Endothelial cell of umbilical vein (primary cell): ENCODE measurements around the gene MKKS. TPM values are rescaled to one million over a fixed set of nuclear protein-coding genes. Genes with fewer than 3 reads are reported as not detected.

Experiments used
- BruUV-seq: library from RNA; stranded (reverse); fragments of 400-500 nt; replicated peaks from 2 replicates; lab custom pipeline; 2021; lab: Mats Ljungman, UMichigan
- CTCF ChIA-PET: fragments of 300-600, 350-600 bp; sonication (Branson Sonifier 250); formaldehyde crosslinking; loops from one replicate; lab custom pipeline; 2021; ENCODE audit warnings: antibody characterized with exemption, inconsistent platforms; lab: Charles Lee
- POLR2A ChIA-PET: fragments of 300-600, 350-600 bp; sonication (Branson Sonifier 250); formaldehyde crosslinking; loops from one replicate; lab custom pipeline; 2021; ENCODE audit warnings: antibody characterized with exemption, inconsistent platforms; lab: Charles Lee
- DNase-seq: peaks from one replicate; pipeline ENCODE4 v3.0.0-alpha.2; 2011; ENCODE audit warnings: low read depth, low spot score
- FAIRE-seq: peaks from 2 replicates; lab custom pipeline; 2011; peaks lifted over from hg19 to GRCh38; lab: Jason Lieb, UNC
- H2AFZ ChIP-seq: 2 replicates; pipeline ENCODE4 v1.6.0; 2012; ENCODE audit warnings: low read depth, low read length, control low read depth, inconsistent platforms
- H3K27ac ChIP-seq: 2 replicates; pipeline ENCODE4 v1.5.1; 2011; ENCODE audit warnings: low read depth, mild to moderate bottlenecking, control low read depth, low read length, moderate library complexity; ENCODE audit not compliant: insufficient read depth
- H3K27me3 ChIP-seq, 2 experiments: 2 replicates each; pipeline versions ENCODE4 v1.6.0 to v1.6.1; 2011; ENCODE audit warnings: low read length in 2 of 2, mixed read lengths in 1 of 2; ENCODE audit not compliant: control insufficient read depth in 2 of 2, insufficient read depth in 2 of 2
- H3K36me3 ChIP-seq, 2 experiments: 2 replicates in 1 of 2; 3 replicates in 1 of 2; pipeline ENCODE4 v1.5.1; 2011; ENCODE audit warnings: low read length in 2 of 2, mild to moderate bottlenecking in 1 of 2, moderate library complexity in 1 of 2; ENCODE audit not compliant: control insufficient read depth in 2 of 2, insufficient read depth in 2 of 2; ENCODE audit errors: extremely low read depth in 1 of 2
- H3K4me1 ChIP-seq: 3 replicates; pipeline ENCODE4 v1.5.1; 2011; ENCODE audit warnings: mild to moderate bottlenecking, low read length; ENCODE audit not compliant: control insufficient read depth, insufficient read depth; ENCODE audit errors: extremely low read depth
- H3K4me2 ChIP-seq: 2 replicates; pipeline ENCODE4 v1.6.1; 2011; ENCODE audit warnings: low read length, control low read depth, mixed read lengths; ENCODE audit not compliant: insufficient read depth
- H3K4me3 ChIP-seq, 3 experiments: fragments of 200-600 bp in 1 of 3; sonication (generic), shearing (Covaris generic) in 1 of 3; replicated peaks in 1 of 3; 2 replicates each; pipeline ENCODE4 v1.5.1; 2011 to 2016; ENCODE audit warnings: control low read depth in 3 of 3, low read length in 3 of 3, mild to moderate bottlenecking in 2 of 3, inconsistent platforms in 1 of 3, low read depth in 1 of 3, moderate library complexity in 1 of 3; ENCODE audit not compliant: insufficient read depth in 1 of 3
- H3K79me2 ChIP-seq: 2 replicates; pipeline ENCODE4 v1.6.0; 2012; ENCODE audit warnings: low read length, inconsistent platforms; ENCODE audit not compliant: control insufficient read depth, insufficient read depth
- H3K9ac ChIP-seq: replicated peaks from 2 replicates; pipeline ENCODE3; 2011; ENCODE audit warnings: low read length, control low read depth; ENCODE audit not compliant: insufficient read depth; ENCODE audit errors: extremely low read depth
- H3K9me1 ChIP-seq: replicated peaks from 3 replicates; pipeline ENCODE4 v1.6.0; 2011; ENCODE audit warnings: mild to moderate bottlenecking, low read length; ENCODE audit not compliant: control insufficient read depth, insufficient read depth; ENCODE audit errors: extremely low read depth
- H3K9me3 ChIP-seq: replicated peaks from 2 replicates; pipeline ENCODE4 v1.5.1; 2012; ENCODE audit warnings: low read length, inconsistent platforms; ENCODE audit not compliant: control insufficient read depth, insufficient read depth
- H4K20me1 ChIP-seq: replicated peaks from 2 replicates; pipeline ENCODE3; 2011; ENCODE audit warnings: mild to moderate bottlenecking, low read length; ENCODE audit not compliant: control insufficient read depth, insufficient read depth; ENCODE audit errors: extremely low read depth
- CTCF ChIP-seq, 2 donors: IDR thresholded peaks; 1 replicate in 1 of 2; 2 replicates in 1 of 2; pipeline ENCODE4 v1.5.1; 2011; ENCODE audit warnings: low read length in 2 of 2, mild to moderate bottlenecking in 2 of 2, moderate library complexity in 2 of 2, control low read depth in 1 of 2, inconsistent platforms in 1 of 2, low read depth in 1 of 2; ENCODE audit not compliant: insufficient read depth in 1 of 2; ENCODE audit errors: extremely low read depth in 1 of 2
- EZH2 ChIP-seq: IDR thresholded peaks from 2 replicates; pipeline ENCODE4 v1.6.1; 2012; ENCODE audit warnings: borderline replicate concordance, low read depth, mild to moderate bottlenecking, moderate library complexity, low read length, inconsistent platforms; ENCODE audit not compliant: severe bottlenecking
- GATA2 ChIP-seq: IDR thresholded peaks from 2 replicates; pipeline ENCODE4 v1.7.0; 2011; ENCODE audit warnings: low read depth, mild to moderate bottlenecking, moderate library complexity, mixed read lengths, low read length; ENCODE audit not compliant: insufficient read length, insufficient read depth
- JUN ChIP-seq: IDR thresholded peaks from 2 replicates; pipeline ENCODE4 v1.6.1; 2011; ENCODE audit warnings: borderline replicate concordance, low read depth; ENCODE audit not compliant: insufficient read length, insufficient read depth
- MAX ChIP-seq: IDR thresholded peaks from 2 replicates; pipeline ENCODE4 v1.6.1; 2011; ENCODE audit not compliant: insufficient read depth, insufficient read length
- MYC ChIP-seq: IDR thresholded peaks from one replicate; pipeline ENCODE4 v1.6.1; 2011; ENCODE audit warnings: mild to moderate bottlenecking, low read depth, low read length
- POLR2A ChIP-seq: IDR thresholded peaks from 2 replicates; pipeline ENCODE4 v1.6.1; 2012; ENCODE audit warnings: low read depth, mild to moderate bottlenecking, control low read depth, low read length
- POLR2AphosphoS5 ChIP-seq: IDR thresholded peaks from 2 replicates; pipeline ENCODE4 v1.6.1; 2012; ENCODE audit warnings: low read depth, mild to moderate bottlenecking, control low read depth, low read length, moderate library complexity; ENCODE audit not compliant: insufficient read depth
- dilution Hi-C: fragments of 300-500 bp; cut with MboI; formaldehyde crosslinking; loops from one replicate; pipeline ENCODE4 v1.15.0; 2019; ENCODE audit warnings: low sequenced_read_pairs; ENCODE audit not compliant: extremely low pct_ligation_motif_present
- intact Hi-C: fragments of 100-400 bp; cut with micrococcal nuclease; formaldehyde crosslinking; loops from one replicate; pipeline ENCODE4 v1.10.0; 2022
- polyA plus RNA-seq, 4 experiments: library from polyadenylated mRNA; depleted of rRNA in 3 of 4; stranded (reverse) in 3 of 4; unstranded in 1 of 4; fragments of >200 nt; gene quantifications; 2 replicates each; pipeline versions ENCODE4 v1.2.1 to v1.2.3, GENCODE V29; 2011 to 2012; ENCODE audit warnings: missing spikeins in 1 of 4
- total RNA-seq: library from RNA; stranded (reverse); gene quantifications from 2 replicates; pipeline ENCODE4 v1.2.3, GENCODE V29; 2021

MKKS gene
- total and polyA plus RNA-seq, 2 donors (not counting 3 experiments of a cell fraction or from before 2014, with no cell fraction given), result 7.9 to 10.5 TPM

- peak overlapping the region; percentile 76 for H3K4me2 ChIP-seq
- DNase-seq (peak; percentile 89), FAIRE-seq (peak; percentile 57)
- no peaks in the 10 kb centered on the region for H3K79me2 ChIP-seq
- no peaks in the 10 kb centered on the region for H4K20me1 ChIP-seq
- dilution Hi-C loops, result no loop called here
- ChIA-PET POLR2A (interaction anchor here (0.7 kb wide), 1 partner anchor 34 kb away, joined by 3 read pairs; no protein-coding TSS in a partner anchor), CTCF (interaction anchor here (0.6 to 2.8 kb wide), 19 partner anchors 9 to 1075 kb away, joined by 3 to 40 read pairs (median 5); partner anchors contain the start of genes MKKS and SLX4IP)
- H3K9me3 ChIP-seq, result no peaks in the 10 kb centered on the region
- TF ChIP-seq JUN, result no peak
- peak; percentile 39 for TF ChIP-seq POLR2A
- TF ChIP-seq GATA2, result peak; percentile 45
- H2AFZ ChIP-seq, result peak overlapping the region; percentile 55
- peak overlapping the region; percentile 37 for H3K9ac ChIP-seq
- H3K27me3 ChIP-seq, result no peaks in the 10 kb centered on the region
- intact Hi-C loops, result loop anchor here (1.0 to 10.0 kb wide), 7 partner anchors 33 to 986 kb away; partner anchors contain the start of gene SLX4IP
- no peak overlapping the region for H3K4me3 ChIP-seq
- no peaks in the 10 kb centered on the region for H3K9me1 ChIP-seq
- H3K27ac ChIP-seq, result peak overlapping the region; percentile 58
- peaks cover 40% of the 10 kb centered on the region for H3K4me1 ChIP-seq
- no TSS peak for BruUV-seq
- no peaks in the 10 kb centered on the region for H3K36me3 ChIP-seq
Observed at GRCh38 chr20:10468340-10468845, 34.4 kb upstream of the MKKS start.

- Histone ChIP-seq H3K79me2 (no peaks in the 10 kb centered on the region), H3K9ac (peak overlapping the region; percentile 24), H3K9me3 (no peaks in the 10 kb centered on the region), H3K4me2 (peak overlapping the region; percentile 76), H3K9me1 (no peaks in the 10 kb centered on the region), H3K4me3 (no peak overlapping the region), H3K36me3 (no peaks in the 10 kb centered on the region), H3K4me1 (peaks cover 42% of the 10 kb centered on the region), H3K27me3 (no peaks in the 10 kb centered on the region), H3K27ac (peak overlapping the region; percentile 50), H4K20me1 (no peaks in the 10 kb centered on the region), H2AFZ (peak overlapping the region; percentile 26)
- no peak for FAIRE-seq
- POLR2A ChIA-PET, result interaction anchor here (0.6 kb wide), 1 partner anchor 33 kb away, joined by 3 read pairs; the partner anchor contains the start of gene MKKS
- DNase-seq, result no peak
- no TSS peak for BruUV-seq
- dilution Hi-C loops, result no loop called here
- TF ChIP-seq POLR2A, result no peak
- no peak for TF ChIP-seq CTCF (IDR thresholded peaks at IDR 0.05; ENCODE audit: extremely low read depth in 1 of 2, insufficient read depth in 1 of 2, low read depth in 1 of 2, low read length in 2 of 2)
- no peak for TF ChIP-seq MAX
- no peak for TF ChIP-seq MYC
- TF ChIP-seq EZH2, result no peak
- TF ChIP-seq POLR2AphosphoS5, result no peak
- CTCF ChIA-PET, result interaction anchor here (0.8 to 2.8 kb wide), 17 partner anchors 10 to 1076 kb away, joined by 3 to 40 read pairs (median 5); partner anchors contain the start of genes MKKS and SLX4IP
- intact Hi-C loops, result loop anchor here (1.0 to 10.0 kb wide), 7 partner anchors 33 to 987 kb away; partner anchors contain the start of gene SLX4IP
Observed at GRCh38 chr20:10467681-10468339, 33.8 kb upstream of the MKKS start.
